ENCODE measurements around the gene DDX25. TPM values are rescaled to one million over a fixed set of nuclear protein-coding genes. Genes with fewer than 3 reads are reported as not detected.

The DDX25 gene
- total and polyA plus RNA-seq, 2 of the 13 experiments (the other 11 are each of a cell fraction or from before 2014, with no cell fraction given) = 0.17 to 0.29 TPM

- ATAC-seq (no peak), FAIRE-seq (no peak), DNase-seq (ENCODE audit: low spot score) (no peak)
- no peaks in the 10 kb centered on the region for H3K79me2 ChIP-seq (ENCODE audit: insufficient read depth, low read length)
- ChIA-PET POLR2A (no interaction called here), CTCF (ENCODE audit: low intra/inter-chr PET ratio, low total read pairs) (no interaction called here)
- no peak overlapping the region for H3K9ac ChIP-seq (ENCODE audit: insufficient read depth, low read depth, low read length)
- H2AFZ ChIP-seq (ENCODE audit: low read length) = no peak overlapping the region
- no TSS peak for BruUV-seq (replicated peaks)
- no peaks in the 10 kb centered on the region for H4K20me1 ChIP-seq (ENCODE audit: insufficient read depth, low read length)
- 75% methylated on average over 4 of the region's 4 CpGs for WGBS (ENCODE audit: low lambda C conversion rate)
- peaks cover 0 to 3% of the 10 kb centered on the region in 2 experiments; a peak in 1 of 5 replicates for H3K27me3 ChIP-seq (ENCODE audit: control insufficient read depth in 1 of 2, insufficient read depth in 2 of 2, low read length in 2 of 2)
- TF ChIP-seq HNRNPLL (IDR thresholded peaks at IDR 0.05; ENCODE audit: low read depth, low read length, poor library complexity, severe bottlenecking) (no peak), ZNF775 (CRISPR knock-in tag; IDR thresholded peaks at IDR 0.05; ENCODE audit: borderline replicate concordance) (no peak), NFKB2 (CRISPR knock-in tag; IDR thresholded peaks at IDR 0.05; ENCODE audit: borderline replicate concordance) (no peak), ZNF510 (CRISPR knock-in tag; IDR thresholded peaks at IDR 0.05; ENCODE audit: low read depth) (no peak), ZNF142 (CRISPR knock-in tag; IDR thresholded peaks at IDR 0.05) (no peak), PHF8 (CRISPR knock-in tag; IDR thresholded peaks at IDR 0.05) (no peak), TGIF2 (CRISPR knock-in tag; IDR thresholded peaks at IDR 0.05) (no peak)
- intact Hi-C loops (cut with micrococcal nuclease; ENCODE audit: unreplicated experiment) (no loop called here), in situ Hi-C loops (cut with HindIII; ENCODE audit: extremely low pct_ligation_motif_present, low pct_unique_long_range_greater_than_20kb) (loop anchor here (5.0 kb wide), 1 partner anchor 122 kb away; the partner anchor contains the start of gene CDON)
- H3K4me3 ChIP-seq (replicated peaks in 1 of 3; ENCODE audit: insufficient read depth in 1 of 3, low read depth in 2 of 3, low read length in 3 of 3) = no peak overlapping the region
- no peak overlapping the region for H3K4me2 ChIP-seq (ENCODE audit: low read depth, low read length)
- peaks cover 42% of the 10 kb centered on the region for H3K4me1 ChIP-seq (ENCODE audit: insufficient read depth, low read length)
- H3K36me3 ChIP-seq (replicated peaks in 1 of 2; ENCODE audit: control insufficient read depth in 1 of 2, insufficient read depth in 2 of 2, low read length in 2 of 2) = no peaks in the 10 kb centered on the region
- no peaks in the 10 kb centered on the region for H3K9me3 ChIP-seq (ENCODE audit: low read length)
- no peak overlapping the region for H3K27ac ChIP-seq (ENCODE audit: extremely low read length, insufficient read depth, low read length)
Measured at GRCh38 chr11:125940145-125940544, 35.8 kb downstream of the DDX25 start.
